ENCODE results near the gene SNRPD2.

SNRPD2 gene

GRCh38 chr19:45645068-45645630 is 46.6 kb downstream of the SNRPD2 start:
- peak overlapping the region; percentile 46; the same call in 1 of the 2 replicates for H3K9ac ChIP-seq (ENCODE audit: low read depth, low read length)
- H3K36me3 ChIP-seq (ENCODE audit: insufficient read depth, low read length): no peaks in the 10 kb centered on the region
- H4K20me1 ChIP-seq (ENCODE audit: insufficient read depth, low read length): 0 out of 2 replicates have a peak, but pooled peaks cover 5% of the 10 kb centered on the region
- no peaks in the 10 kb centered on the region for H3K27me3 ChIP-seq (ENCODE audit: insufficient read depth, low read length, poor library complexity)
- H3K4me1 ChIP-seq (ENCODE audit: insufficient read depth, low read length): peaks cover 47% of the 10 kb centered on the region
- no peak for TF ChIP-seq EZH2 (IDR thresholded peaks at IDR 0.05; ENCODE audit: borderline replicate concordance, low read depth, low read length, severe bottlenecking)
- no peak for TF ChIP-seq CTCF (IDR thresholded peaks at IDR 0.05; ENCODE audit: borderline replicate concordance, extremely low read depth, low read length, poor library complexity, severe bottlenecking)
- peak overlapping the region in 1 of 2 experiments; percentile 59; a peak in 2 of 4 replicates for H3K4me3 ChIP-seq (ENCODE audit: low read depth in 1 of 2, low read length in 2 of 2)
- no peaks in the 10 kb centered on the region for H3K79me2 ChIP-seq (ENCODE audit: insufficient read depth, low read length)
- DNase-seq (no peak), ATAC-seq (ENCODE audit: insufficient read depth, low read depth) (no peak)
- H3K9me3 ChIP-seq (ENCODE audit: insufficient read depth, low read length, severe bottlenecking): no peaks in the 10 kb centered on the region
- peak overlapping the region; percentile 69 for H3K4me2 ChIP-seq (ENCODE audit: insufficient read depth, low read length)
- no peak overlapping the region for H3K27ac ChIP-seq (ENCODE audit: low read length)
- no peak overlapping the region for H2AFZ ChIP-seq (ENCODE audit: low read depth, low read length)

GRCh38 chr19:45643927-45644771 is 47.6 kb downstream of the SNRPD2 start:
- 0 out of 2 replicates have a peak, but pooled peaks cover 5% of the 10 kb centered on the region for H4K20me1 ChIP-seq (ENCODE audit: insufficient read depth, low read length)
- no peaks in the 10 kb centered on the region for H3K27me3 ChIP-seq (ENCODE audit: insufficient read depth, low read length, poor library complexity)
- H2AFZ ChIP-seq (ENCODE audit: low read depth, low read length): no peak overlapping the region
- no peak for ATAC-seq (ENCODE audit: insufficient read depth, low read depth)
- no peak overlapping the region for H3K27ac ChIP-seq (ENCODE audit: low read length)
- TF ChIP-seq CTCF (IDR thresholded peaks at IDR 0.05; ENCODE audit: borderline replicate concordance, extremely low read depth, low read length, poor library complexity, severe bottlenecking): no peak
- TF ChIP-seq EZH2 (IDR thresholded peaks at IDR 0.05; ENCODE audit: borderline replicate concordance, low read depth, low read length, severe bottlenecking): no peak
- DNase-seq: no peak
- no peaks in the 10 kb centered on the region for H3K9me3 ChIP-seq (ENCODE audit: insufficient read depth, low read length, severe bottlenecking)
- H3K4me1 ChIP-seq (ENCODE audit: insufficient read depth, low read length): peaks cover 56% of the 10 kb centered on the region
- H3K36me3 ChIP-seq (ENCODE audit: insufficient read depth, low read length): no peaks in the 10 kb centered on the region
- no peak overlapping the region for H3K4me3 ChIP-seq (ENCODE audit: low read depth in 1 of 2, low read length in 2 of 2)
- no peaks in the 10 kb centered on the region; the same call in 1 of the 2 replicates for H3K79me2 ChIP-seq (ENCODE audit: insufficient read depth, low read length)
- no peak overlapping the region for H3K9ac ChIP-seq (ENCODE audit: low read depth, low read length)
- H3K4me2 ChIP-seq (ENCODE audit: insufficient read depth, low read length): no peak overlapping the region

GRCh38 chr19:45643024-45643926 is 48.5 kb downstream of the SNRPD2 start:
- H2AFZ ChIP-seq (ENCODE audit: low read depth, low read length): peak overlapping the region; percentile 68; the same call in 1 of the 2 replicates
- no peak overlapping the region for H3K4me3 ChIP-seq (ENCODE audit: low read depth in 1 of 2, low read length in 2 of 2)
- no peak for TF ChIP-seq EZH2 (IDR thresholded peaks at IDR 0.05; ENCODE audit: borderline replicate concordance, low read depth, low read length, severe bottlenecking)
- TF ChIP-seq CTCF (IDR thresholded peaks at IDR 0.05; ENCODE audit: borderline replicate concordance, extremely low read depth, low read length, poor library complexity, severe bottlenecking): peak; percentile 100
- DNase-seq (peak; percentile 92), ATAC-seq (ENCODE audit: insufficient read depth, low read depth) (peak; percentile 35)
- H3K4me1 ChIP-seq (ENCODE audit: insufficient read depth, low read length): peaks cover 63% of the 10 kb centered on the region
- H3K79me2 ChIP-seq (ENCODE audit: insufficient read depth, low read length): peaks cover 6% of the 10 kb centered on the region
- peak overlapping the region; percentile 61 for H3K4me2 ChIP-seq (ENCODE audit: insufficient read depth, low read length)
- H3K27me3 ChIP-seq (ENCODE audit: insufficient read depth, low read length, poor library complexity): no peaks in the 10 kb centered on the region
- H4K20me1 ChIP-seq (ENCODE audit: insufficient read depth, low read length): 0 out of 2 replicates have a peak, but pooled peaks cover 5% of the 10 kb centered on the region
- H3K27ac ChIP-seq (ENCODE audit: low read length): no peak overlapping the region
- peaks cover under 1% of the 10 kb centered on the region; the same call in 1 of the 2 replicates for H3K36me3 ChIP-seq (ENCODE audit: insufficient read depth, low read length)
- H3K9ac ChIP-seq (ENCODE audit: low read depth, low read length): no peak overlapping the region
- no peaks in the 10 kb centered on the region for H3K9me3 ChIP-seq (ENCODE audit: insufficient read depth, low read length, severe bottlenecking)

Data from DND-41 (cell line).